Measurements from ENCODE around the gene VSTM2B. TPM values are rescaled to one million over a fixed set of nuclear protein-coding genes. Genes with fewer than 3 reads are reported as not detected.

VSTM2B gene
- polyA plus RNA-seq, 1 donor (not counting 4 experiments of a cell fraction or from before 2014, with no cell fraction given), result not detected

DNA sequence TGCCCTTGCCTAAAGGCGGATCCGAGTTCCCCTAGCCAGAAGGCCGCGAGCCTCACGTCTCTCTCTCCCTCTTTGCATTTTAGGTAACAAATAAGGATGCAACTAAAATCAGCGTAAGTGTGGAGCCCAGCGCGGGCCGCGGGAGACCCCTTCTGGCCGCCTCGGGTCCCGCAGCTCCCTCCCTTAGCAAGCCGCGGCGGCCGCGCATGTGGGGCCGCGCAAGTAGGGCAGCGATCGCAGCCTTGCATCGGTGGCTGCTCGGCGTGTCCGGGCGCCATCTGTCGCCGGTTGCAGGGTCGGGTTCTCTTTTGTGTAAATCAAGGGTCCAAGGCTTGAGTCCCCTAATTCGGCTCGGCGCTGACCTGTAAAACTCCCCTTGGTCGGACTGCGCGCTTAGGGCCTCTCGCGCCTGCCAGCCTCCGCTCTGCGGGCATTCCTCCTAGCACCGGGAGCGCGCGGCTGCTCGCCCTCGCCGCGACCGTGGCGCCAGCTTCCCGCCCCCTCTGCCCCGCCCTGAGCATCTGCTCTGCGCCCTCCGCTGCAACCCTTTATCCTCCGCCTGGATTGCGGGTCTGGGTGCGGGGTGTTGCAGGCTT lies 2.7 kb downstream of the VSTM2B start:
- no peak for TF ChIP-seq EZH2 (IDR thresholded peaks at IDR 0.05; ENCODE audit: low read length)
- TF ChIP-seq, protein P1, sequence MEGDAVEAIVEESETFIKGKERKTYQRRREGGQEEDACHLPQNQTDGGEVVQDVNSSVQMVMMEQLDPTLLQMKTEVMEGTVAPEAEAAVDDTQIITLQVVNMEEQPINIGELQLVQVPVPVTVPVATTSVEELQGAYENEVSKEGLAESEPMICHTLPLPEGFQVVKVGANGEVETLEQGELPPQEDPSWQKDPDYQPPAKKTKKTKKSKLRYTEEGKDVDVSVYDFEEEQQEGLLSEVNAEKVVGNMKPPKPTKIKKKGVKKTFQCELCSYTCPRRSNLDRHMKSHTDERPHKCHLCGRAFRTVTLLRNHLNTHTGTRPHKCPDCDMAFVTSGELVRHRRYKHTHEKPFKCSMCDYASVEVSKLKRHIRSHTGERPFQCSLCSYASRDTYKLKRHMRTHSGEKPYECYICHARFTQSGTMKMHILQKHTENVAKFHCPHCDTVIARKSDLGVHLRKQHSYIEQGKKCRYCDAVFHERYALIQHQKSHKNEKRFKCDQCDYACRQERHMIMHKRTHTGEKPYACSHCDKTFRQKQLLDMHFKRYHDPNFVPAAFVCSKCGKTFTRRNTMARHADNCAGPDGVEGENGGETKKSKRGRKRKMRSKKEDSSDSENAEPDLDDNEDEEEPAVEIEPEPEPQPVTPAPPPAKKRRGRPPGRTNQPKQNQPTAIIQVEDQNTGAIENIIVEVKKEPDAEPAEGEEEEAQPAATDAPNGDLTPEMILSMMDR (optimal IDR thresholded peaks at IDR 0.05 in 1 of 3, IDR thresholded peaks at IDR 0.05 in 1 of 3, conservative IDR thresholded peaks at IDR 0.05 in 1 of 3; ENCODE audit: extremely low read depth in 1 of 3, insufficient read depth in 2 of 3, low read length in 3 of 3), result peak; percentile 50 to 81 (median 66)
- Histone ChIP-seq H3K36me3 (ENCODE audit: control insufficient read depth in 2 of 2, extremely low read depth in 1 of 2, insufficient read depth in 2 of 2, low read length in 2 of 2) (no peaks in the 10 kb centered on the region), H3K79me2 (ENCODE audit: control insufficient read depth, insufficient read depth, low read length) (no peaks in the 10 kb centered on the region), H4K20me1 (ENCODE audit: control insufficient read depth, extremely low read depth, insufficient read depth, low read length) (no peaks in the 10 kb centered on the region), H3K9me1 (ENCODE audit: control insufficient read depth, extremely low read depth, insufficient read depth, low read length) (no peaks in the 10 kb centered on the region), H3K4me2 (ENCODE audit: control insufficient read depth, extremely low read depth, insufficient read depth, low read depth, low read length) (peak overlapping the region; percentile 54), H3K27ac (ENCODE audit: control insufficient read depth, insufficient read depth, low read length) (no peak overlapping the region), H3K27me3 (ENCODE audit: control insufficient read depth, extremely low read depth, insufficient read depth, low read length) (peaks cover 79% of the 10 kb centered on the region), H3K4me1 (ENCODE audit: control insufficient read depth, extremely low read depth, insufficient read depth, low read length) (no peaks in the 10 kb centered on the region), H2AFZ (ENCODE audit: control insufficient read depth, low read length) (peak overlapping the region; percentile 19), H3K9me3 (ENCODE audit: control insufficient read depth, low read depth, low read length) (peaks cover 1% of the 10 kb centered on the region), H3K4me3 (ENCODE audit: control insufficient read depth in 2 of 3, extremely low read depth in 1 of 3, insufficient read depth in 2 of 3, low read depth in 1 of 3, low read length in 3 of 3) (no peak overlapping the region), H3K9ac (ENCODE audit: control insufficient read depth, extremely low read depth, insufficient read depth, low read length) (no peak overlapping the region)
- dilution Hi-C loops (cut with MboI; ENCODE audit: extremely low pct_ligation_motif_present, low sequenced_read_pairs), result no loop called here
- peak; percentile 1 for DNase-seq (ENCODE audit: low read depth, low spot score)
- FAIRE-seq, result no peak

DNA sequence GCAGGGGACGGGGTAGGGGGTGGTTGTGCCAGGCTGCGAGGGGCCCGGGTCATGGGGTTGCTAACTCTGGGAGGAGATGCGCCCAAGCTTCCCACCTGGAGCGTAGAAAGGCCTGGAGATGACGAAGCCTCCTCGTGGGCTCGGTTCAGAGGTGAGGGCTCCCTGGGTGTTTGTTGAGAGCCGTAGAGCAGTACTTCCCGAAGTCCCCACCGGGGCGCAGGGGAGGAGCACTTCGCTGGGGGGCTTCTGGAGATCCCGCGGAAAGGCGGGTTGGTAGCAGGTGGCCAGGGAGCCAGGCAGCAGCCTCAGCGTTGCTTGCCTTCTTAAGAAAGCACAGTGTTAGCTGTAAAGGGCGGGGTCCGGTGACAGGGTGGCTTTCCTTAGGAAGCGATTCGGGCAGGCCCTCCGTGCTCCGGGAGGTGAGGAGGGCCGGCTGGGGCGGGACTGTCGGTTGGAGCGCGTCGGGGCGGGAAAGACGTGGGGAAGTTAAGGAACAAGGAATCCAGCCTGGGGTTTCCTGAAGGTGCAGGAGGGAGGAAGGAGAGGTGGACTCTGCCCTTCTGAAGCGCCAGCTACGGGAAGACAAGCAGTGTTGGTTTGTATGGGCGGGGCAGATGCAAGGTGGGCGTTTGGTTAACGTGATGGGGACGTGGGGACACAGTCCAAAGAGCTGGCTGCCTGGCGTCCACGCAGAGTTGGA lies 3.3 kb downstream of the VSTM2B start:
- Histone ChIP-seq H3K9ac (ENCODE audit: control insufficient read depth, extremely low read depth, insufficient read depth, low read length) (no peak overlapping the region), H3K79me2 (ENCODE audit: control insufficient read depth, insufficient read depth, low read length) (no peaks in the 10 kb centered on the region), H3K4me1 (ENCODE audit: control insufficient read depth, extremely low read depth, insufficient read depth, low read length) (no peaks in the 10 kb centered on the region), H2AFZ (ENCODE audit: control insufficient read depth, low read length) (no peak overlapping the region), H3K27ac (ENCODE audit: control insufficient read depth, insufficient read depth, low read length) (no peak overlapping the region), H3K36me3 (ENCODE audit: control insufficient read depth in 2 of 2, extremely low read depth in 1 of 2, insufficient read depth in 2 of 2, low read length in 2 of 2) (no peaks in the 10 kb centered on the region), H3K9me3 (ENCODE audit: control insufficient read depth, low read depth, low read length) (peaks cover 1% of the 10 kb centered on the region), H4K20me1 (ENCODE audit: control insufficient read depth, extremely low read depth, insufficient read depth, low read length) (no peaks in the 10 kb centered on the region), H3K9me1 (ENCODE audit: control insufficient read depth, extremely low read depth, insufficient read depth, low read length) (no peaks in the 10 kb centered on the region), H3K4me2 (ENCODE audit: control insufficient read depth, extremely low read depth, insufficient read depth, low read depth, low read length) (no peak overlapping the region), H3K27me3 (ENCODE audit: control insufficient read depth, extremely low read depth, insufficient read depth, low read length) (peaks cover 72% of the 10 kb centered on the region), H3K4me3 (ENCODE audit: control insufficient read depth in 2 of 3, extremely low read depth in 1 of 3, insufficient read depth in 2 of 3, low read depth in 1 of 3, low read length in 3 of 3) (no peak overlapping the region)
- TF ChIP-seq, protein P1 (optimal IDR thresholded peaks at IDR 0.05 in 1 of 3, IDR thresholded peaks at IDR 0.05 in 1 of 3, conservative IDR thresholded peaks at IDR 0.05 in 1 of 3; ENCODE audit: extremely low read depth in 1 of 3, insufficient read depth in 2 of 3, low read length in 3 of 3), result no peak
- TF ChIP-seq EZH2 (IDR thresholded peaks at IDR 0.05; ENCODE audit: low read length), result peak; percentile 89
- FAIRE-seq (no peak), DNase-seq (ENCODE audit: low read depth, low spot score) (no peak)
- dilution Hi-C loops (cut with MboI; ENCODE audit: extremely low pct_ligation_motif_present, low sequenced_read_pairs), result no loop called here
